Measurements from ENCODE around the gene ABL1. TPM values are rescaled to one million over a fixed set of nuclear protein-coding genes. Genes with fewer than 3 reads are reported as not detected.
"Not testable (repeated sequence)": the region's sequence is repeated elsewhere in the genome, so short reads cannot be mapped to it uniquely, and the experiment has no call there.

Gene ABL1
- total RNA-seq, 4 donors from 2014 or later = 31.3 to 40.4 (median 34.8) TPM

- Histone ChIP-seq H3K27me3 (peaks cover 47% of the 10 kb centered on the region), H3K4me3 (no peak overlapping the region), H3K27ac (no peak overlapping the region), H3K9me3 (no peaks in the 10 kb centered on the region), H3K4me1 (no peaks in the 10 kb centered on the region), H3K36me3 (no peaks in the 10 kb centered on the region)
- WGBS = 92% methylated on average over 24 of the region's 24 CpGs
- TF ChIP-seq CTCF (IDR thresholded peaks at IDR 0.05) (no peak), EP300 (IDR thresholded peaks at IDR 0.05) (no peak), POLR2A (IDR thresholded peaks at IDR 0.05) (no peak), POLR2AphosphoS5 (IDR thresholded peaks at IDR 0.05) (no peak)
- no peak for DNase-seq (ENCODE audit: low spot score in 2 of 2)
Measured at GRCh38 chr9:130905125-130905901, 70.3 kb downstream of the ABL1 start.

- H3K27ac ChIP-seq = no peak overlapping the region
- H3K27me3 ChIP-seq = peaks cover 41% of the 10 kb centered on the region
- TF ChIP-seq EP300 (IDR thresholded peaks at IDR 0.05) (no peak), CTCF (IDR thresholded peaks at IDR 0.05) (no peak), POLR2AphosphoS5 (IDR thresholded peaks at IDR 0.05) (no peak), POLR2A (IDR thresholded peaks at IDR 0.05) (no peak)
- no peaks in the 10 kb centered on the region for H3K9me3 ChIP-seq
- H3K4me1 ChIP-seq = no peaks in the 10 kb centered on the region
- no peak for DNase-seq (ENCODE audit: low spot score in 2 of 2)
- H3K36me3 ChIP-seq = no peaks in the 10 kb centered on the region
- 88% methylated on average over 16 of the region's 24 CpGs for WGBS
- no peak overlapping the region for H3K4me3 ChIP-seq
Measured at GRCh38 chr9:130905902-130906734, 71.1 kb downstream of the ABL1 start.

GRCh38 chr9:130906735-130907416 is 71.8 kb downstream of the ABL1 start:
- 81% methylated on average over 19 of the region's 21 CpGs for WGBS
- Histone ChIP-seq H3K27ac (no peak overlapping the region), H3K4me1 (no peaks in the 10 kb centered on the region), H3K4me3 (no peak overlapping the region), H3K27me3 (peaks cover 40% of the 10 kb centered on the region), H3K36me3 (no peaks in the 10 kb centered on the region), H3K9me3 (no peaks in the 10 kb centered on the region)
- no peak for TF ChIP-seq POLR2AphosphoS5 (IDR thresholded peaks at IDR 0.05)
- no peak for TF ChIP-seq POLR2A (IDR thresholded peaks at IDR 0.05)
- no peak for DNase-seq (ENCODE audit: low spot score in 2 of 2)

GRCh38 chr9:130908146-130908877 is 73.3 kb downstream of the ABL1 start:
- Histone ChIP-seq H3K27me3 (peaks cover 31% of the 10 kb centered on the region), H3K4me3 (no peak overlapping the region), H3K4me1 (no peaks in the 10 kb centered on the region), H3K9me3 (no peaks in the 10 kb centered on the region), H3K27ac (no peak overlapping the region), H3K36me3 (no peaks in the 10 kb centered on the region)
- 29% methylated on average over 12 of the region's 22 CpGs for WGBS
- DNase-seq (ENCODE audit: low spot score in 2 of 2) = no peak
- TF ChIP-seq CTCF (IDR thresholded peaks at IDR 0.05) (no peak), EP300 (IDR thresholded peaks at IDR 0.05) (no peak), POLR2A (IDR thresholded peaks at IDR 0.05) (no peak), POLR2AphosphoS5 (IDR thresholded peaks at IDR 0.05) (no peak)

- Histone ChIP-seq H3K9me3 (no peaks in the 10 kb centered on the region), H3K4me3 (no peak overlapping the region), H3K4me1 (no peaks in the 10 kb centered on the region), H3K27me3 (peaks cover 30% of the 10 kb centered on the region), H3K36me3 (no peaks in the 10 kb centered on the region), H3K27ac (no peak overlapping the region)
- DNase-seq (ENCODE audit: low spot score in 2 of 2) = no peak
- WGBS = 73% methylated on average over 17 of the region's 19 CpGs
- TF ChIP-seq POLR2A (IDR thresholded peaks at IDR 0.05) (no peak), POLR2AphosphoS5 (IDR thresholded peaks at IDR 0.05) (no peak), CTCF (IDR thresholded peaks at IDR 0.05) (no peak), EP300 (IDR thresholded peaks at IDR 0.05) (no peak)
Measured at GRCh38 chr9:130908878-130909355, 73.9 kb downstream of the ABL1 start.

GRCh38 chr9:130910041-130910440 is 75.0 kb downstream of the ABL1 start:
- not testable (repeated sequence) for H3K4me1 ChIP-seq; H3K4me3 ChIP-seq; H3K36me3 ChIP-seq; H3K27ac ChIP-seq; H3K9me3 ChIP-seq; DNase-seq (ENCODE audit: low spot score in 2 of 2)
- H3K27me3 ChIP-seq = peaks cover 32% of the 10 kb centered on the region
- 82% methylated on average over 6 of the region's 27 CpGs for WGBS

GRCh38 chr9:130910670-130911069 is 75.6 kb downstream of the ABL1 start:
- H3K9me3 ChIP-seq; DNase-seq (ENCODE audit: low spot score in 2 of 2); H3K27ac ChIP-seq; H3K4me1 ChIP-seq; H3K36me3 ChIP-seq; H3K4me3 ChIP-seq: not testable (repeated sequence)
- 67% methylated on average over 1 of the region's 1 CpG for WGBS
- H3K27me3 ChIP-seq = peaks cover 30% of the 10 kb centered on the region

Data from suprapubic skin (tissue), 4 donors.